Sigmoid colon (tissue), 4 donors: ENCODE measurements around the gene CRYBA1.

Experiments
- CTCF ChIP-seq, 4 experiments: fragments of 450-650 bp in 3 of 4; fragments of 200-600 bp in 1 of 4; IDR thresholded peaks; one replicate each; pipeline ENCODE4 v1.5.1; 2016 to 2019; ENCODE audit warnings: antibody characterized with exemption in 4 of 4, mild to moderate bottlenecking in 3 of 4, moderate library complexity in 2 of 4
- POLR2A ChIP-seq, 2 donors: fragments of 450-650 bp; IDR thresholded peaks; one replicate each; pipeline ENCODE4 v1.6.1; 2016; ENCODE audit warnings: antibody characterized with exemption in 2 of 2, mild to moderate bottlenecking in 2 of 2, moderate library complexity in 2 of 2
- POLR2AphosphoS5 ChIP-seq, 4 donors: sonication (generic); formaldehyde crosslinking; IDR thresholded peaks; one replicate each; pipeline ENCODE4 v1.6.1; 2017; ENCODE audit warnings: antibody characterized with exemption in 4 of 4

DNA sequence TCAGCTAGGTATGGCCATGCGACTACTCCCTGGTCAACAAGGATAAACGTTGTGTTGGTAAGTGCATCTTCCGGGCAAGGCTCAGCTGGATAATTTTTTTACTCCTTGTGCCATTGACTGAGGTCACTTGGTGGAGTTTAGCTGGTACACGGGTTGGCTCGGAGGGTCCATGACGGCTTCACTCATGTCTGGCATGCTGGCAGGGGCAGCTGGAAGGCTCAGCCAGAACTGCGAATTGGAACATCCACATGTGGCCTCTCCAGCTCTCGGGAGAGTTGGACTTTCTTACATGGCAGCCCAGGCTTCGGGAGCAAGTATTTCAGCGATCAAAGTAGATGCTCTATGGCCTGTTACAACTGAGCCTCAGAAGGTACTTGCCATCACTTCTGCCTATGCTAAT, 31.5 kb upstream of the CRYBA1 start:
- TF ChIP-seq CTCF (IDR thresholded peaks at IDR 0.05), result no peak
- TF ChIP-seq POLR2AphosphoS5 (IDR thresholded peaks at IDR 0.05), result no peak
- no peak for TF ChIP-seq POLR2A (IDR thresholded peaks at IDR 0.05)
